Measurements from ENCODE around the gene CTSD. TPM values are rescaled to one million over a fixed set of nuclear protein-coding genes. Genes with fewer than 3 reads are reported as not detected.

CTSD gene
- total RNA-seq, 1 donor from 2014 or later: 1,385 TPM

DNA sequence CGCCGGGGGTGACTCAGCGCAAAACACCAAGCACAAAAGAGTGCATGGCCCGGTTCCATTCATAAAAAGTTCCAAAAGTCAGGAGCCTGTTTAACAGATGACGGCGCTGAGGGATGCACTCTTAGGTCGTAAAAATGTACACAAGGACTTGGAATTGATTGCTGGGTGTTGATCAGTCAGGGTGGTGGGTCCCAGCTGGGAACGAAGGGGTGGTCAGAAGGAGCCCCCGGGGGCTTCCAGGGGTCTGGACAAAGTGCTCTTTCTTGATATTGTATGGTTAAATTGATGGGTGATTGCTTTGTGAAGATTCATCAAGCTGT is 34.1 kb downstream of the CTSD start:
- no peak for DNase-seq (ENCODE audit: low spot score)

- no peak for DNase-seq (ENCODE audit: low spot score)
Measured at GRCh38 chr11:1728931-1729691, 34.6 kb downstream of the CTSD start.

DNA sequence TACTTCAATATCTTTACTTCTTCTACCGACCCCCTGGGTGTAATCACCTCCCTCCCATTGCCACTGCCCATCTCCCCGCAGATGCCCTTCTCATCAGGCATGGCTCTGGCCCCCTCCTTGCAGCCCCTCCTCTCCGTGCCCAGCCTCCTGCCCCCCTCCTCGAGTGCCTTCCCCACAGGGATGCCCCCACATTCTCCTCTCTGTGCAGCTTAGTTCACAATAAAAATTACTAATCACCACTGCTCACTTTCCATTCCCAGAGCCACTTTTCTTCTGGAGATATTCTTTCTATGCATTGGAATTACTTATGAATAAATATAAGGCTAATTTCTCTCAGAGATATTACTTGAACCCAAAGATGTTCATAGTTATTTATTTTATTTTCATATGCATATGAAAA is 35.4 kb downstream of the CTSD start:
- peak; percentile 19 for DNase-seq (ENCODE audit: low spot score)

GRCh38 chr11:1727861-1728260 is 35.9 kb downstream of the CTSD start:
- DNase-seq (ENCODE audit: low spot score): peak; percentile 35

- DNase-seq (ENCODE audit: low spot score): peak; percentile 29
Measured at GRCh38 chr11:1727096-1727690, 36.5 kb downstream of the CTSD start.

GRCh38 chr11:1719781-1720180 is 43.9 kb downstream of the CTSD start:
- DNase-seq (ENCODE audit: low spot score): no peak

DNA sequence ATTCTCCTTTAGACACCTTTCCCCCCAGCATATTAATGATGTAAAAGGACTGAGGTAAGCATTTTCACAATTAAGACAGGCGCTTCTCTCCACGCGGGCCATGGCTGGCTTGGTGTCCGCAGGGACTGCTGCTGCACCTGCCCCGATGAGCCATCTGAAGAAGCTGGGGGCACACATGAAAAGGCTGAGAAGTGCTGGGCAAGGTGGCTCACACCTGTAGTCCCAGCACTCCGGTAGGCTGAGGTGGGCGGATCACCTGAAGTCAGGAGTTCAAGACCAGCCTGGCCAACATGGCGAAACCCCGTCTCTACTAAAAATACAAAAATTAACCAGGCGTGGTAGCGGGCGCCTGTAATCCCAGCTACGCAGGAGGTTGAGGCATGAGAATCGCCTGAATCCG is 45.4 kb downstream of the CTSD start:
- peak; percentile 18 for DNase-seq (ENCODE audit: low spot score)

- peak; percentile 43 for DNase-seq (ENCODE audit: low spot score)
Measured at GRCh38 chr11:1717745-1718144, 46.0 kb downstream of the CTSD start.

- peak; percentile 40 for DNase-seq (ENCODE audit: low spot score)
Measured at GRCh38 chr11:1714908-1715885, 48.5 kb downstream of the CTSD start.

DNA sequence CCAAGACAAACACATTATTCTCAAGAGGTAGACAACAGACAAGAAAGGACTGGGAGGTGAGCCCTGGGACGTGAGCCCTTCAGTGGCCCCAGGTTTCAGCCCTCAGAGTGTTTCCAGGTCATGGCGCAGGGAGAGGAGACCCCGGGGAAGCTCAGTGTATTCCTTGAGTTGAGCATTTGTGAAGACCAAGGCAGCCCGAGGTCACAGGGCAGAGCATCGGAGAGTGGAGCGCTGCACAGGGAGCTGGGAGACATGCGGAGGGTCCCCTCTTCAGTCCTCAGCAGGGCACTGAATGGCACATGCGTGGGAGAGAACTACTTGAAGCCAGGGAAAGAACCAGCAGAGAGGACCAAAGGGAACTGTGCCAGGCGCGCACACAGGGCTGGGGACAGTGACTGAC is 55.0 kb downstream of the CTSD start:
- no peak for DNase-seq (ENCODE audit: low spot score)

GRCh38 chr11:1707751-1708150 is 56.0 kb downstream of the CTSD start:
- DNase-seq (ENCODE audit: low spot score): no peak

- DNase-seq (ENCODE audit: low spot score): no peak
Measured at GRCh38 chr11:1706634-1707400, 56.9 kb downstream of the CTSD start.

DNA sequence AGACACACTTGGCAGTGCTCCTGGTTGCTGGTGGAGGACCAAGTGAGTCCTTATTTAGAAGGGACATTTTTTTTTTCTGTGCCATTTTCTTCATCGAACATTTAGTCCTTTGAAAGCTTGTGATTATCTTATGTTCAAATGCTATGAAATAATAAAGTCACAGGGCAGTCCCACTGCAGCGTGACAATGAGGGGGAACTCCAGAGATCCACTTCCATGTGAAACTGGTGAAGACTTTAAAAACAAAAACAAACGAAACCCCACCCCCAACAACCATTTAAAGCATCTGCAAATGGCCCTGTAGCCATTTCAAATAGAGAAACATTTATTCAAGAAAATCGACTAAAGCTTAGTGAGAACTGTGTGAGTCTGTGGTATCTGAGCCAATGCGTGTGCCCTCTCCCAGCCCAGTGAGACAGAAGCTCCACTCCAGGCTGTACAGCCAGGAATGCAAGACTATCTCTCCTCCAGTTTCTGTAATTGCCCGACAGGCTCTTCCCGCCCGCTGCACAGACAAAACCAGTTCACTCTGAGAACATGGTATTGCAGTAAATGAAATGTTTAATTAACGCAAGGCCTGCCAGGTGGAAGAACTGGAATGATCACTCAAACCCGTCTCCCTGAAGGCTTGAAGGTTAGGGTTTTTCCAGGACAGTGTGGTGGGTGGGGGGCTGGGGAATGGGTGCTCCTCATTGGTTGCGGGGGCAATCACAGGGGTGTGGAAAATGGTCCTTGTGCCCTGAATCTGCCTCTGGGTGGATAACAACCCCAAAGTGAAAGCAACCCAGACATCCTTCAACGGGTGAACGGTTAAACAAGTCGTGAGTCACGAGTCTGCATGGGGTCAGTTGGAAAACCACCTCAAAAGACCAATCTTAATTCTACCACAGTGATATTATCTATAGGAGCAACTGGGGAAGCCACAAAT is 58.3 kb downstream of the CTSD start:
- DNase-seq (ENCODE audit: low spot score): peak; percentile 48

GRCh38 chr11:1703146-1703545 is 60.6 kb downstream of the CTSD start:
- DNase-seq (ENCODE audit: low spot score): no peak

Other genes with a start within 250 kb of the CTSD start
- gene DUSP8, start 191.7 kb downstream of the CTSD start, total RNA-seq: 6.0 TPM
- gene KRTAP5-1, start 178.6 kb downstream of the CTSD start, total RNA-seq: not detected
- gene KRTAP5-2, start 165.6 kb downstream of the CTSD start, total RNA-seq: not detected
- gene KRTAP5-3, start 155.5 kb downstream of the CTSD start, total RNA-seq: not detected
- not detected for gene KRTAP5-4, start 141.8 kb downstream of the CTSD start, total RNA-seq
- gene KRTAP5-5, start 134.2 kb downstream of the CTSD start, total RNA-seq: not detected
- not detected for gene KRTAP5-6, start 66.7 kb downstream of the CTSD start, total RNA-seq
- gene IFITM10, start 13.3 kb downstream of the CTSD start, total RNA-seq: 49.2 TPM
- gene SYT8, start 71.1 kb upstream of the CTSD start, total RNA-seq: 159 TPM
- gene TNNI2, start 75.1 kb upstream of the CTSD start, total RNA-seq: 45.0 TPM
- 47.4 TPM for gene LSP1, start 89.2 kb upstream of the CTSD start, total RNA-seq
- gene PRR33, start 128.0 kb upstream of the CTSD start, total RNA-seq: not detected
- gene TNNT3, start 155.8 kb upstream of the CTSD start, total RNA-seq: 57.7 TPM
- gene MRPL23, start 183.4 kb upstream of the CTSD start, total RNA-seq: 40.5 TPM
- gene H19, start 233.9 kb upstream of the CTSD start, total RNA-seq: 130 TPM

Measured in ureter (tissue), 1 donor.